AG20443 (cell line): Measurements from ENCODE around the gene NPEPPS.
"Not testable (repeated sequence)": the region's sequence is repeated elsewhere in the genome, so short reads cannot be mapped to it uniquely, and the experiment has no call there.

Source experiments
- DNase-seq: peaks from one replicate; pipeline ENCODE4 v3.0.0; 2012; ENCODE audit warnings: low spot score, mixed read lengths

NPEPPS gene

DNA sequence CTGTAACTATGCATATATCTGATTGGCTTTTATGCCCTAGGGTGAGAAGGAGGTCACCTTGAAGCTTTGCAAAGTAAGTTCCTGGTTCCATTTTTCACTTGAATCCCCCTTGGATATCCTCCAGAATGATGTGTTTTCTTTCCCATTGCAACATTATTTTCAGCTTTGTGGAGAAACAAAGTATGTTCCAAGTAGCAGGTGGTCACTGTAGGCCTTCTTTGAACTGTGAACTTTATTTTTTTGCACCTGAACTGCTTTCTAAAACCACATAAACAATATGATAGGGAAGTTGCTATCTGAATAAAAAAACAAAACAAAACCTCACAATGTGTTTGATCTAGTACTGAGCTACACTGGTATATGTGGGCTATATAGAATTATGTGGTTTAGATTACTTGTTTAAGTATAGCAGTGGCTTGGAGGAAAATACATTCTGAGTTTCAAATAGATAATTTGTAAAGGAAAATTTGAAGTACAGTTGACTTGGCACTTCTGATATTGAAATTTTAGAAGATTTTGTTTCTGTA, 29.7 kb downstream of the NPEPPS start:
- not testable (repeated sequence) for DNase-seq

DNA sequence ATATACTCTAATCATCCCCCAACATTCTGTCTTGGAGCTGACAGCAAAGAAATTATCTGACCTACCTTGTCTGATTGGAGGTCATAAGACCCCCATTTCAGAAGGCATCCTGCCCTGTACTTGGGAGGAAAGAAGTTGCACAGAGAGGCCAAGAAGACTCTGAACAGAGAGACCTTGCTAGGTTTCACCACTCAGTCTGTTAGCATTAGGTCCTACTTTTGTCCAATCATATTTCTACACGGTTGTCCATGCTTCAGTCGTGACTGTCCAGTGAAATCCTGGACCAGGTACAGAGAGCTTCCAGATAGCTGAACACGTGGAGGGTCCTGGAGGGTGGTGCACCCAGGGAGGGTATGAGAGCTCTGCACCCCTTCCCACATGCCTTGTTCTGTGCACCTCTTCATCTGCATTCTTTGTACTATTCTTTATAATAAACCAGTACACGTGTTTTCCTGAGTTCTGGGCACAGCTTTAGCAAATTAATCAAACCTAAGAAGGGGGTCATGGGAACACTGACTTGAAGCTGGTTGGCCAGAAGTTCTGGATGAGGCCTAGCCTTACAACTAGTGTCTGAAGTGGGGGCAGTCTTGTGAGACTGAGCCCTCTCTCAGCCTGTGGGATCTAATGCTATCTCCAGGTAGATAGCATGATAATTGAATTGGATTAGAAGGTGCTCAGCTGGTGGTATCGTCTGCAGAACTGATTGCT, 30.9 kb downstream of the NPEPPS start:
- not testable (repeated sequence) for DNase-seq

DNA sequence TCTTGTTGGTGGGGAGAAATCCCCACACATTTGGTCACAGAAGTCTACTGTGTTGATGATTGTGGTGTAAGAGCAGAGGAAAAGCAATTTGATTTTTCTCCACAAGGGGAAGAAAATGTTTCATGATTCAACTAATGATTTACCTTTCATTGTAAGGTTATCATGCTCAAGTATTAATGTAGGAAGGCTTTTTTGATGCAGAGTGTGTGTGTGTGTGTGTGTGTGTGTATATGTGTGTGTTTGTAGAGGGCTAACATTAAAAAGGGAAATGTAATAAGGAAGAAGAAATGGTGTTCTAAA, 31.4 kb downstream of the NPEPPS start:
- not testable (repeated sequence) for DNase-seq

DNA sequence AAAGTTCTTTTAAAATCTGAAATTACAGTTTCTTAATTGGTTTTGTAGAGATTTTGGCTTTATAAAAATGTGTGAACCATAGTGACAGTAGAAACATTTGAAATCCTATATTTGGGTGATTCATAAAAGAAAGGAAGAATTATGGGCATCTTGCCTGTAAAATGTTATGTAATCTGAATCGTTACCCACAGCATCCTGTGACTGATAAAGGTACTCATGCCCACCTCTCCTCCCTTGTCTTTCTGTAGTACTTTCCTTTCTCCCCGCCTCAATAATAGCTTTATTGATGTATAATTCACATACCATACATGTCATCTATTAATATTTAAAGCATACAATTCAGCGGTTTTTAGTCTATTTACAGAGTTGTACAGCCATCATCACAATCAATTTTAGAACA, 36.4 kb downstream of the NPEPPS start:
- not testable (repeated sequence) for DNase-seq

DNA sequence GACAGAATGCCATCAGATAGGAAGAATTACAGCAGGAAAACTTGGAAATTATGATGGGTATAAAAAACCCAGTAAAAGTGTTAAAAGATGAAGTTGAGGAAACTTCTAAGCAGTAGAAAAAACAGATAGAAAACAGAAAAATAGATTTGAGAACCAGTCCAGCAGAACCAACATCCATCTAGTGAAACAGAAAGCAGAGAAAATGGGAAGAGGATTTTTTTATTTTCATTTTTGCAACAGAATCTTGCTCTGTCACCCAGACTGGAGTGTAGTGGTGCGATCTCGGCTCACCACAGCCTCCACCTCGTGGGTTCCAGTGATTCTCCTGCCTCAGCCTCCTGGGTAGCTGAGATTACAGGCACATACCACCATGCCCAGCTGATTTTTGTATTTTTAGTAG, 41.7 kb downstream of the NPEPPS start:
- DNase-seq: not testable (repeated sequence)

DNA sequence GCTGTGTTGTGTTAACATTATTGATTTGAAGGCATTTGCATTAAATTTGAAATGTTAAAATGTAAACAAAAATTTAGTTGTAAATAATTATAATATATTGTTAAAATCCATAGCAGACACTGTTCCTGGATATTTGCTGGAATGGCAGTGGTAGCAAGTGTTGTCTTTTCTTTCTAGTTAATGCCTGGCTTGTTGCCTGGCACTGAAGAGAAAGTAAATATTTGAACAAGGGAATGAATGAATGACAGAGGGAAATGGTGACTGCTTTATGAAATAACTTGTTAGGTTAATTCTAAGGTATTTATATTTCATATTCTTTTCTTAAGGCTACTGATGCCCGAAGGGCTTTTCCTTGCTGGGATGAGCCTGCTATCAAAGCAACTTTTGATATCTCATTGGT, 51.5 kb downstream of the NPEPPS start:
- DNase-seq: not testable (repeated sequence)

DNA sequence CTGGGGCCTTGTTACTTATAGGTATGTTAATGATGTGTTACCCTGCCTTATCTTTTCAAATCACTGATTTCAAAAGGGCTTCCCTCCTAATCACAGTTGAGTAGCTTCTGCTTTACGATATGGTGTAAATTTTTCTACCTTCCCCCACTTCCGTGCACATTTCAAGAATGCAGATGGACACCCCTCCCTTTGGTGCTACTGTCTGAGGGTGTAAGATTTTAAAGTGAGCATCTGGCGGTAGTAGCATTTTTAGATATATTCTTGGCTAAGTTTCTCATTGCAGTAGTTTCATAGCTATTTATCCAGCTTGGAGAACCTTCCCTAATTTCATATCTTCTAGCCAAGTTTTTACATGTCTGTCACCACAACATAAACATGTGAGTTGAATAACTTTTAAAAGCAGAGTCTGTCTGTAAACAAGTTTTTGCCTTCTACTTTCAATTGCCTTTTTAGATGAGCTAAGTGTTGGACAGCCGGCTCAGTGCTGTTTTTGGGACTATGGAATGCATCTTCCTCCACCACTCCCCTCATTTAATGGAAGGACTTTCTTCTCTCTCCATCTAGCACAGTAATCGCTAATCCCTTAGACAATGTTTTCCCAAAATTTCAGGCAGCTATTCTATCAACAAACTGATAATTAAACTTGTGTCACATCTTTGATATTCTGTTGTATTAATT, 55.6 kb downstream of the NPEPPS start:
- DNase-seq: not testable (repeated sequence)

DNA sequence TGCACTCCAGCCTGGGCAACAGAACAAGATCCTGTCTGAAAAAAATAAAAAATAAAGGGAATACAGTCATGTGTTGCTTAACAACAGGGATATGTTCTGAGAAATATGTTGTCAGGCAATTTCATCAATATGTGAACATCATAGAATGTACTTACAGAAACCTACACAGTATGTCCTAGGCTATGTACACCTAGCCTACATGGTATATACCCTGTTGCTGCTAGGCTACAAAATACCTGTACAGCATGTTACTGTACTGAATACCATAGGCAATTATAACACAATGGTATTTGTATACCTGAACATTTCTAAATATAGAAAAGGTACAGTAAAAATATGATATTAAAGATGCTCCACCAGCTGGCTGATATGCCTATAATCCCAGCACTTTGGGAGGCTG, 62.6 kb downstream of the NPEPPS start:
- DNase-seq: not testable (repeated sequence)

DNA sequence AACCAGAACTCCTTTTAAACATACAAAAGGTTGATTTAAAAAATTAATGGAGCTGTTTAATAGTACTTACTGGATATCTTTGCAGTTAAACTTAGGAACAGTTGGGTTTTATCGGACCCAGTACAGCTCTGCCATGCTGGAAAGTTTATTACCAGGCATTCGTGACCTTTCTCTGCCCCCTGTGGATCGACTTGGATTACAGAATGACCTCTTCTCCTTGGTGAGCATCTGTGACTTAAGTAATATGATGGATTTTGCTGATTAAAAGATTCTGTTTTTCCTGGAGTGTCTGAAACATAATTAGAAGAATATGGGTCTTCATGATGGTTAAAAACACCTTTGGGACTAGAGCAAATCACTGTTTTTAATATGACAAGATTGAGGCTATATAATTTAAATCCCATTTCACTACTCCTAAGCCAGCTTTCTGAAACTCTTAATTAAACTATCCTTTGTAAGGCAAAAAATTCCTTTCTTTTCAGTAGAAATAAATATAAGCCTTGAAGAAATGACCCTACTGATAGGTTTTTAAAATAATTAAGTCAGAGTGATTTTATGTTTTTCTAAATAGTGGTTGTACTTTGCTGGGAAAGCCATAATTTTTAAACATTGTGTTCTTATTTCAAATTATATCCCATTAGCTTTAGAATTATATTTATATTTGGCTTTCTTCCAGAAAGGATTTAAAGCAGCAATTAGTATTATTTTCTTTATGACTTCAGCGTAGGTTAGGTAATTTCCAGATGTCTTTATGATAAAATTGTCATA, 73.1 kb downstream of the NPEPPS start:
- DNase-seq: no peak

DNA sequence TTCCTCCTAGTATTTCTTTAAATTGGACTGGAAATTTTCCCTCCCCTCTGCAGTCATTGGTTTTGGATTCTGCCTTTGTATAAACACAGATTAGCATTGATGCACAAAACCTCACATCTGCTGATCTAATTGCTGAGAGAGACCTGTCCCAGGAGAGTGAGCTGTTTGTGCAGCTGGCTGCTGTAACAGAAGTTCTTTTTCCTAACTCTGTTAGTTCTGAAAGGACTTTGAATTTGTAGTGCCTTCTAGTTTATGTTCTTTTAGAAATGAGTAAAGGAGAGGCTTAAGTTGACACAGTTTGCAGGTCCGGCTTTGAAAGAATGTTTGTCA, 73.7 kb downstream of the NPEPPS start:
- no peak for DNase-seq

DNA sequence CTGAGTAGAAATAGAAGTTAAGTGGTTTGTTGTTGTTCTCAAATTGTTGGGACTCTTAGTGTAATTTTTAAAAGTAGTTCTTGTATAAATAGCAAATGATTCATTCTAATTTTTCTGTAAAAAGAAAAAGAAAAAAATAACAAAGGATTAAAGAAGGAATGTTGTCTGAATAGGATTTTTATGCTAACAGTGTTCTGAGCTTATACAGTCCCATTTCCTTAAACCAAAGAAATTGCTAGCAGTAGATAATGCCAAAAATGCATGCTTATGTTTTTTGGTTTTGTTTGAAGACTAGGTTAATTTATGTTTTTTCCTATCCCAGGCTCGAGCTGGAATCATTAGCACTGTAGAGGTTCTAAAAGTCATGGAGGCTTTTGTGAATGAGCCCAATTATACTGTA, 74.1 kb downstream of the NPEPPS start:
- DNase-seq: no peak

DNA sequence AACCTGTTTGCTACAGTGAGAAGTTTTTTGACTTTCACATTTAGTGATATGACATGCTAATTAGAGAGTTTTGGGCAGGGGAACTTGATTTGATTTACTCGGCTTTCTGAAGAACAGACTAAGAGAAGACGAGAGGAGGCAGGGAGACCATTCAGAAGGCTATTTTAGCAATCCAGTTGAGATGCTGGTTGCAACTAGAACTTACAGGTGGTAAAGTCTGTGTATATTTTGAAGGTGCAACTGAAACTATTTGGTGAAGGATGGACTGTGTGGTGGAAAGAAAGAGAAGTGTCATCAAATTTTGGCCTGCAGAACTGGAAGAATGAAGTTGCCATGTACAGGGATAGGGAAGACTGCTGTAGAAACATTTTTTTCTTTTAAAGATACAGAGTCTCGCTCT, 76.6 kb downstream of the NPEPPS start:
- DNase-seq: no peak

DNA sequence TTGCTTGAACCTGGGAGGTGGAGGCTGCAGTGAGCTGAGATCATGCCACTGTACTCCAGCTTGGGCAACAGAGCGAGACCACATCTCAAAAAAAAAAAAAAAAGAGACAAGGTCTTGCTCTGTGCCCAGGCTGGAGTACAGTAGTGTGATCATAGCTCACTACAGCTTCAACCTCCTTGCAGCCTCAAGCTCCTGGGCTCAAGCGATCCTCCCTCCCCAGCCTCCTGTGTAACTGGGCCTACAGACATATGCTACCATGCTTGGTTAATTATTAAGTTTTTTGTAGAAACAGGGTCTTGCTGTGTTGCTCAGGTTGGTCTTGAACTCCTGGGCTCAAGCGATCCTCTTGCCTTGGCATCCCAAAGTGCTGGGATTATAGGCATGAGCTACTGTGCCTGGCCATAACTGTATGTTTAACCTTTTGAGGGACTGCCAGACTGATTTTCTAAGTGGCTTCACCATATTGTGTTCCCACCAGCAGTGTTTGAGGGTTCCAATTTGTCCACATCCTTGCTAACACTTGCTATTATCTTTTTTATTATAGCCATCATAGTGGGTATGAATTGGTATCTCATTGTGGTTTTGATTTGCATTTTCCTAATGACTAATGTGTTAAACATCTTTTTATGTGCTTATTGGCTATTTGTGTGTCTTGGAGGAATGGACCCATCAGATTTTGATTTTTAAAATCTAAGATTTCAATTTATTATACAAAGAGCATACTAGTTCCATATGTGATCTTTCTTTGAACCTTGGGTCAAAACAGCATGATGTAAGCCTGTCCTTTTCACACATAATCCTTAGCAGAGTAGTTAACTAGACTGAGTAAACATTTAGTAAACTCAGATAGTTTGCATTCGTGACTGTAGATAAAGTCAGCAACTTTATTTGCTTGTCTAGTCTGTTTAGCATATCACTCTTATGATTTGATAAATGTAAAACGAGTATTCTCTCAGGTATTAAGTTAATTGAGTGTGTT, 80.8 kb downstream of the NPEPPS start:
- no peak for DNase-seq

DNA sequence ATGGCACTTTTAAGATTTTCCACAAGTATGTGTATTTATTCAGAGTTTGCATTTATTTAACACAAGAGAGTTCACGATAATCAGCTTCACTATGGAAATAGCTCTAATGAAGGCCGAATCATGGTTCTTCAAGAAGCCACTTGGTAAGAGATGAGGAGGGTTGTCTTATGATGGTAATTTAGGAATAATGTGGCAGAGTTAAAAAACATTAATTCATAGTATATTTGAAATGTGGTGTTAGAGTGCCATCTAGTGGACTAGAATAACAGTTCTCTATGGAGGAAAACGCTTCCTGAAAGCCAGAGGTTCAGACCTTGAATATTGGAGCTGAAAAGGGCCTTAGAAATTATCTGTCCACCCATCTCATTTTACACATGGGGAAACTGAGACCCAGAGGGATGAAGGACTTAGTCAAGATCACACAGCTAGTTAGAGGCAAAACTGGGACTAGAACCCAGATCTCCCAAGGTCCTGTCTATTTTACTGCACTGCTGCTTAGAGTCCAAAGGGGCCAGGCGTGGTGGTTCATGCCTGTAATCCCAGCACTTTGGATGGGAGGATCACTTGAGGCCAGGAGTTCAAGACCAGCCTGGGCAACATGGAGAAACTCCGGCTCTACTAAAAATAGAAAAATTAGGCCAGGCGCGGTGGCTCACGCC, 85.0 kb downstream of the NPEPPS start:
- peak; percentile 39 for DNase-seq

DNA sequence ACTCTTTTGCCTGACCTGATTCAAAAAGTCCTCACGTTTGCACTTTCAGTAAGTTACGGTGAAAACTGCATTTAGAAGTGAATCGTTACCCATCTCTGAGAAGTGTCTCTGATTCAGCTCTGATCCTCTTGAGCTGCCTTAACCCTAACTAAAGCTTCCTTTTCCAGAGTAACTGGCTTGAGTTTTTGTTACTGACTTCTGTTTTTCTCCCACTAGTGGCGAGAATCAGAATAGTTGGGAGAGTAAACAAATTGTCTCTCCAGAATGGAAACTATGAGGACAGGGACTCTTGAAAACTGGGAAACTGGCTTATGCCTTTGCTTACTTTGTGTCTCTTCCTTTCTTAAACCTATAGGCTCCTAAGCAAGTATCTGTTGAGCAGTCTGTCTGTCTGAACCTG, 87.5 kb downstream of the NPEPPS start:
- no peak for DNase-seq

DNA sequence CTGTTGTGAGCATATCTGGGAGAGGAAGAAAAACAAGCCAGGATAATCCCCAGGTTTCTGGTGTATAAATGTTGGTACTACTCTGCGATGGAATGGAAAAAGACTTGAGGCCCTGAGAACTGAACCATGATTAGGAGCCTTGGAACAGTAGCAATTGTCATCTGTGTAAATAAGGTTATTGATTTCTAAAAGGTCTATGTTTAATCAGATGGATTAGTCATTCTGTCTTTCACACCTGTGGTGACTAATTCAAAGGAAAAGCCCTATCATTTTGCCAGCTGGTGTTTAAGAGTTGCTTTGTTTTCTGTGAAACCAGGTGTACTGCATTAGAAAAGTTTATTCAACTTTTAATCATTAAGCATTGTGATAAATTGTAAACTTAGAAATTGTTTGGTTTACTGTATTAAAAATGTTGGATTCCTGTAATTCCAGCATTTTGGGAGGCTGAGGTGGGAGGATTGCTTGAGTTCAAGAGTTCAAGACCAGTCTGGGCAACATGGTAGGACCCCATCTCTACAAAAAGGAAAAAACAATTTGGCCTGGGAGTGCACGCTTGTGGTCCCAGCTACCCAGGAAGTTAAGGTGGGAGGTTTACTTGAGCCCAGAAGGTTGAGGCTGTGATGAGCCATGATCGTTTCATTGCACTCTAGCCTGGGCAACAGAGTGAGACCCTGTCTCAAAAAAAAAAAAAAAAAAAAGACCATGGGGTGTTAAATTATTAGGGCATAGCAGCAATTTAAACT, 89.8 kb downstream of the NPEPPS start:
- DNase-seq: no peak

DNA sequence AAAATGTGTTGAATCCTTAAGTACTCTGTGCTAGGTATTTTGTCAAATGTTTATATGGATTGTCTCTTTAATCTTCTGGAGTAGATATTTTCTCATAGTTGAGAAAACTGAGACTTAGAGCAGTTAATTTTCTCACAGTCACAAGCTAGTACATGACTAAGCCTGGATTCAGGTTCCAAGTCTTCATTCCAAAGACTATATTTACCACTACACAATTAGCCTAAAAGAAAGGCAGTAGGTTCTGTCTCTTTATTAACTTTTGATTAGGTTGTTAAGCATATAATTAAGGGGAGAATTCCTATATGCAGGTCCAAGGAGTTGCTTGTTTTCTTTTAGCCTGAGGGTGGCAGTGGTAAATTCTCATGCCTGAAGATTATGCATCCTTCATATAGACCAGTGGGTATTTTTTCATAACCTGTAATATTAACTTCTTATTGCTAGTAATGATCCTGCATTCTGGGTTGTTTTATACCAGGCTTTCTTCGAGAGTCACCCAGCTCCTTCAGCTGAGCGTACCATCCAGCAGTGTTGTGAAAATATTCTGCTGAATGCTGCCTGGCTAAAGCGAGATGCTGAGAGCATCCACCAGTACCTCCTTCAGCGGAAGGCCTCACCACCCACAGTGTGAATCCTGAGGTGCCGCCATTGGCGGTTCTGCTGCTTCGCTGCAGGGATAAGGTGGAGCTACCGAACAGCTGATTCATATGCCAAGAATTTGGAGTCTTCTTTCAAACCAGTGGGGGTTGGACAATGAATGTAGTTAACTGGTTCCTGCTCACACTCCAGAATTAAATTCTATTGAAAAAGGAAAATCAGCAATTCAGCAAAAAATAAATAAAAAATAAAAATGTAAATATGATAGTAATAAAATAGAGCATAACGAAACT, 90.6 kb downstream of the NPEPPS start:
- peak; percentile 91 for DNase-seq

DNA sequence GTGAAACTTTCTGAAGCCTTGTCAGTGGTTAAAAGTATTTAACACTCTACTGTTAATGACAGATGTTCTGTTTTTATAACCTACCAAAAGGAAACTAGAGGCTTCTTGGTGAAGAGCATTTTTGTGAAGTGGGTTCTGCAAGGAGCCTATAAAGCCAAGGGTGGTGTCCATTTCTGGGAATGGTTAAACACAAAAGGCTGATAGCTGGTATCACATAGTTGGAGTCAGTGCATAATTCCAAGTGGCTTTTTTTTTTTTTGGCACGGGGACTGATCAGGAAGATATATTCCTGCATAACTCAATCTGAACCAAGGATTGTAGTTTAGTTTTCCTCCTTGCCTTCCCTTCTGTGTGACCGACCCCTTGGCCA, 91.3 kb downstream of the NPEPPS start:
- no peak for DNase-seq

DNA sequence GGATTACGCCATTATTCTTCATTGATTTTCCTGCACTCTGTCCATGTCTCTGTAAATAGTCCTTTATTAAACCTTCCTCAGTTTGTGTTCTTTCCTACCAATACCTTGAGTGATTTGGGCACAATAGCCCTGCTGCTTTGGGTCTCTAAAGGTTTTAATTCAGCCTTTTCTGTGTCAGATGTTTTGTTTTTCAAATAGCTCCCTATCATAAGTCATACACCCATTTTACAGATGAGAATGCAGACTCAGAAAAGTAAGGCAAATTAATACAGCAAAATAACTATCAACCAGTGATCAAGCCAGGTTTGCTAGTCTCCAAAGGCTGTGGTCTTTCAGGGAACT, 93.8 kb downstream of the NPEPPS start:
- DNase-seq: no peak

DNA sequence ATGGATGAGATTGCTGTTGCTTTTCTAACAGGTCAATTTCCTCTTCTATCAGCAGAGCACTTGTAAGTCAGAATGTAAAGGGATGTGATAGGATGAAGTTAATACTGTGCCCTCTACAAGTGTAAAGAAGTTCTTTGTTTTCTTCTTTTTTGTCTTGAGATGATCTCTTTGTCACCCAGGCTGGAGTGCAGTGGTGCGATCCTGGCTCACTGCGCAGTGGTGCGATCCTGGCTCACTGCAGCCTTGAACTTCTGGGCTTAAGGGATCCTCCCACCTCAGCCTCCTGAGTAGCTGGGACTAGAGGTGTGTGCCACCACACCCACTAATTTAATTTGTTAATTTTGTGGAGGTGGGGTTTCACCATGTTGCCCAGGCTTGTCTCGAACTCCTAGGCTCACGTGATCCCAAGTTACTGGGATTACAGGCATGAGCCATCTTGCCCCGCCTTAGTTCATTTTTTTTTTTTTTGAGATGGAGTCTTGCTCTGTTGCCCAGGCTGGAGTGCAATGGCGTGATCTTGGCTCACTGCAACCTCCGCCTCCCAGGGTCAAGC, 97.2 kb downstream of the NPEPPS start:
- DNase-seq: no peak
